GM12891 (cell line): ENCODE results near the gene CBFA2T3.
A peak's percentile ranks its signal among the peaks of the same experiment; 100 is the strongest.

Experiments used
- DNase-seq: peaks from one replicate; pipeline ENCODE4 v3.0.0; 2011; ENCODE audit warnings: low spot score; ENCODE audit not compliant: insufficient read length
- FAIRE-seq: peaks from 2 replicates; lab custom pipeline; 2011; peaks lifted over from hg19 to GRCh38; lab: Jason Lieb, UNC
- PAX5 ChIP-seq: IDR thresholded peaks from 2 replicates; pipeline ENCODE4 v1.6.1; 2011; ENCODE audit warnings: low read length, moderate library complexity, mild to moderate bottlenecking; ENCODE audit not compliant: insufficient read depth, severe bottlenecking
- POLR2A ChIP-seq: IDR thresholded peaks from 2 replicates; pipeline ENCODE4 v1.6.1; 2011; ENCODE audit warnings: low read depth, low read length, control low read depth
- POLR2AphosphoS5 ChIP-seq: IDR thresholded peaks from 2 replicates; pipeline ENCODE4 v1.6.1; 2011; ENCODE audit warnings: low read depth, low read length, control low read depth
- POU2F2 ChIP-seq: IDR thresholded peaks from 2 replicates; pipeline ENCODE4 v1.6.1; 2011; ENCODE audit warnings: low read depth, mild to moderate bottlenecking, control low read depth, low read length, moderate library complexity
- SPI1 ChIP-seq: IDR thresholded peaks from 2 replicates; pipeline ENCODE4 v1.6.1; 2011; ENCODE audit warnings: low read depth, low read length, control low read depth
- TAF1 ChIP-seq: IDR thresholded peaks from 2 replicates; pipeline ENCODE4 v1.6.1; 2011; ENCODE audit warnings: low read depth, low read length, control low read depth

CBFA2T3 gene

DNA sequence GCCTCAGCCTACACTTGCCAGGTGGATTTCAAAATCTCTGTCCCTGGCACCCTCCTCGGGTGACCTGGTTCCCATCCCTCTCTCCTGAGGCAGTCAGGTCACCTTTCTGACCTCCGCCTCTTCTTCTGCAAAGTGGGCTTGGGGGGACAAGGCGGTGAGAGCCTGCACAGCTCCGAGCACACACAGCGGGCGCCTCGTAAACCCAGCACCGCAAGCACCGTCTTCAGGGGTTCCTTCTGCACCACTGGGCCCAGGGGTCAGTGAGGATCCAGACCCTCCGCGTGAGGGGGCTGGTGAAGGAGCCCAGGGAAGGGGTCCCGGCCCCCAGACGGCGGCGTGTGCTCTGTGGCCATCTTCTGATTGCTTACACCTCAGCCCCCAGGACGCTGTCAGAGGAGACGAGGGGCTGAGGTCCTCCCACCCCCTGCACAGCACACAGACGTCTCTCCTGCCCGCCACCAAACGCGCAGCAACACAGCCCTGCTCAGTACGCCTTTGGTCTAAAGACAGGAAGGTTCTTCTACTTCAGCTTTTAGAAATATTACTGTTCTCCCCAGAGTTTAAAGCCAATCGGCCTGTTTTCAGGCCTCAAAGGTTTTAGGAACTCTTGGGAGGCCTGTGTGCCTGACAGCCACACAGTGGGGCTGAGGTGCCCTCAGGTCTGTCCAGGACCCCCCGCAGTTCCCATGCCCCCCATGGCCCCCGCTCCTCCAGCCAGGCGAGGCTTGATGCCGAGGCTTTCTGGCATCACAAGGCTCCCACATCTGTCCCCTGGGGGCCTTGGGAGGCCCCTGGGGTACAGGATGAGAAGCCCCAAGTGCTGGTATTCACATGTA, 2.7 kb downstream of the CBFA2T3 start:
- DNase-seq (no peak), FAIRE-seq (no peak)

DNA sequence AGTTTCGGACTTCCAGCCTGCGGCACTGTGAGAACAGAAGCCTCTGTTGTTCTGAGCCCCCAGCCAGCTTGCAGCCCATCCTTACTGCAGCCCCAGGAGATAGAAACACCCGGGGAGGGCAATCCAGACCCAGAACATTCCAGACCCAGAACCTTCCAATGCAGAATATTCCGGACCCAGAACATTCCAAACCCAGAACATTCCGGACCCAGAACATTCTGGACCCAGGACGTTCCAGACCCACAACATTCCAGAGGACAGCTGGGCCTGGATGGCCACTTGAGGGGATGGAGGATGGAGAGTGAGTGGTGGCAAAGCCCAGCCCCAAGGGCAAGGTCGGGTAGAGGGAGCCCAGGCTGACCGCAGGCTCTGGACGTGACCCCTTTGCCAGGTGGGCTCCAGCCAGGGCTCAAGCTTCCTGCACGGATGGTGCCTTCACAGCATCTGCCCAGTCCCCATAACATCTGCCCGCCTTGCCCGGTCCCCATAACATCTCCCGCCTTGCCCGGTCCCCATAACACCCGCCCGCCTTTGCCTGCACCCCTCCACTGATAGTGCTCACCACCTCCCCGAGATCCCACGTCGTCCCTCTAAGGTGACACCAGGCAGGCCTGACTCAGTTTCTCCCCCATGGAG, 3.5 kb downstream of the CBFA2T3 start:
- no peak for TF ChIP-seq POLR2AphosphoS5
- no peak for TF ChIP-seq TAF1
- FAIRE-seq (no peak), DNase-seq (no peak)

More for the DNA sequence above, 2.7 kb downstream of the CBFA2T3 start:
- TF ChIP-seq POLR2AphosphoS5: no peak
- TF ChIP-seq PAX5: no peak

DNA sequence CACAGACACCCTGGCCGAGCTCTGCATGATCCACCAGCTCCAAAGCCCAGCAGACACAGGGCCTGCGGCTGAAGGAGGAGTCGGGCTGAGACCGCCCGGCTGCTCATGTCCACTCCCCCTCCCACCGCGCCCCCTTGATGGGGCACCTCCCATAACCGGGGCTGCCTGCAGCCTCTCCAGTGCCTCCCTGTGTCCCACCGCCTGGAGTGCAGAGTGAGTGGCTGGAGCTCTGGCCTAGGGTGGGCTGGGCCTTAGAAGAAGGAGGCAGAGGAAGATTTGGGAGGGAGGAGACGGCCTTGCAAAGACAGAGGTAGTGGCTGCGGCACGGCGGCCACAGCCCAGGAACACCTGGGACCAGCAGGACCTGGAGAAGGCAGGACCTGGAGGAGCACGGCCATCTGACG, 4.0 kb downstream of the CBFA2T3 start:
- no peak for DNase-seq
- TF ChIP-seq SPI1 (no peak), PAX5 (no peak), TAF1 (no peak), POLR2AphosphoS5 (no peak), POU2F2 (no peak), POLR2A (no peak; the same call in 1 of the 2 replicates)
- FAIRE-seq: no peak

DNA sequence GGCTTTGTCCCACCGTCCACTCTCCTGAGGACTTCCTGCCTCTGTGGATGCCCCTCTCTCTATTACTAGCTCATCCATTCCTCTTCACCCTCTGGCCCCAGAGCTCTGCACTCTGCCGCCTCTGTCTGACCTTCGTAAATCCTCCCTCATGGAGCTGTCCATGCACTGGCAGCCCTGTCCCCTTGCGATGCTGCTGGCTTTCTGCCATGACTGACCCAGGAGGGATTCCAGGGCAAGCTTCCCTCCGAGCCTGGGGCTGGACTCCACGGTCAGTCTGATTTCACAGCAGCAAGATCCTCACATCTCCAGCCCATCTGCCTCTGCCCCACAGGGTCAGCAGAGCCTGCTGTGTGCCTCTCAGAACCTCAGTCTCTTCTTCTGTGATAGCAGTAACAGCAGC, 4.7 kb downstream of the CBFA2T3 start:
- FAIRE-seq (no peak), DNase-seq (no peak)
- TF ChIP-seq SPI1 (no peak), TAF1 (no peak), POLR2AphosphoS5 (no peak), POLR2A (no peak), PAX5 (no peak), POU2F2 (no peak)

DNA sequence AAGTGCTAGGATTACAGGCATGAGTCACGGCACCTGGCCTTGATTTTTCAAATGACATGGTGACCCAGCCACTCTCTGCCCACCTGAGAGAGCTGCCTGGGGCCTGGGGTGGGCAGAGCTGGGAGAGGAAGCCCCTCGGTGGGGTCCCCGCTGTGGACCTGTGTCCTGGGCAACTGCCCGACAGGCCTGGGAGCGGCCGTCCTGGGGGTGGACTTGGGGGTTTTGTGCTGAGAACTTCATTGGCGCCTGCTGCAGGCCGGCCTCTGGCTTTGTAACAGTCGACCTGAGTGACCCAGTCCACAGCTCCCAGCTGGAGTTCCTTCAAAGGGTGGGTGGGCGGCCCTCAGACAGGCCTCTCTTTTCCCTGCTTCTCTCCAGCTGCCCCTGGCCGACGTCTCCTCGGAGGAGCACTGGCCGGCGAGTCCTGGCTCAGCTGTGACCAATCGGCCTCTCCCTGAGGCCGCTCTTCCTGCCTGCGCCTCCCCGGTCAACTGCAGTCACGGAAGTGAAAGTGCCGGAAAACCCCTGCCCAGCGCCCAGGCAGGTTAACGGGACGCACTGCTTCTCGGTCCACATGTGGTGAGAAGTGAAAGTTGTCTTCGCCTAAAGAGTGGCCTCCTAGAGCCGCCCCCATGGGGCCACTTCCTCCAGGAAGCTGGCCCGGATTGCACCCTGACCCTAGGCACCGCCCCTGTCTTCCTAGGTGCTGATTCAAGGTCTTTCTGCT, 5.5 kb downstream of the CBFA2T3 start:
- FAIRE-seq (peak; percentile 99), DNase-seq (peak; percentile 77)
- TF ChIP-seq POLR2AphosphoS5: peak; percentile 73; the same call in 1 of the 2 replicates
- peak; percentile 91 for TF ChIP-seq SPI1
- TF ChIP-seq TAF1: peak; percentile 69; the same call in 1 of the 2 replicates
- peak; percentile 30 for TF ChIP-seq PAX5
- peak; percentile 56; the same call in 1 of the 2 replicates for TF ChIP-seq POLR2A
- peak; percentile 50 for TF ChIP-seq POU2F2

DNA sequence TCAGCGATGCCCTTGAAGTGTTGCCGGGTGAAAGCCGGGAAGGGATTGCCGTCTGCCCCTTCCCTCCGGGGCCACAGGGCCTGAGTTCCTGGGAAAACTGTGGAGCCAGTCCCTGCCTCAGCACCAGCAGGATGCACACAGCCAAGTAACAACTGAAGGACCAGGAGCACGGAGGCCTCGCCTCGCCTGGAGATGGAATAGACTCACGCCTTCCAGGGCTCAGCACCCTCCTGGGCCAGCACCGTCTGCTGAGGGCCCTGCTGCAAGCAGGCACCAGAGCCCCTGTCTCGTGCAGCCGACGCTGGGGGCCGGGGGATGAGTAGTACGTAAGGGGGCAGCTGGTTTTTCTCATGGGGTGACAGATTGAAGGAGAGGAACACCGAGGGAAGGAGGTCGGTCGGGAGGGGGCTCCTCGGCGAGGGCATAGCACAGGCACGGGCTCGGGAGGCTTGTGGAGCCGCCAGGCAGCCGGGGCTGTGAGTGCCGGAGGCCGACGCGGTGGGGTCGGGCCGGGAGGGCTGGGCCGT, 6.4 kb downstream of the CBFA2T3 start:
- TF ChIP-seq SPI1: no peak
- TF ChIP-seq TAF1: no peak
- TF ChIP-seq POLR2A: no peak
- TF ChIP-seq POU2F2: no peak
- no peak for TF ChIP-seq POLR2AphosphoS5
- TF ChIP-seq PAX5: no peak
- no peak for DNase-seq

DNA sequence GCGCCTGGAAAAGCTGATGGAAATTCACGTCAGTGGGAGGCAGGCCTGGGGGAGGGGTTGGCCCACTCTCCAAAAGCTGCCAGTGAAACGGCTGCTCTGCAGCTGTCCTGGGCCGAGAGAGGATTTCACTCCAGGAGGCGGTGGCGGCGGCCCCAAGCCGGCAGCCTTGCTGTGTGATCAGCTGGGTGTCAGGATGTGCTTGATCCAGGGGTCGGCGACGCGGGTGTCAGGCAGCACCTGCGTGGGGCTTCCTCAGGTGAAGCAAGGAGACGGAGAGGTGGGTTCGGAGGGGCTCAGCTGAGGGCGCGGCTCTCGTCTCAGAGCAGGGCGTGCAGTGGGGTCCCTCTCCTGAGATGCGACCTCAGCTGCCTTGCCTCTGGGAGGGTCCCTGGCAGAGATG, 7.0 kb downstream of the CBFA2T3 start:
- TF ChIP-seq PAX5 (no peak), TAF1 (no peak), SPI1 (no peak), POLR2AphosphoS5 (no peak), POLR2A (no peak), POU2F2 (no peak)
- DNase-seq (no peak), FAIRE-seq (no peak)

More for the DNA sequence above, 6.4 kb downstream of the CBFA2T3 start:
- FAIRE-seq: no peak

DNA sequence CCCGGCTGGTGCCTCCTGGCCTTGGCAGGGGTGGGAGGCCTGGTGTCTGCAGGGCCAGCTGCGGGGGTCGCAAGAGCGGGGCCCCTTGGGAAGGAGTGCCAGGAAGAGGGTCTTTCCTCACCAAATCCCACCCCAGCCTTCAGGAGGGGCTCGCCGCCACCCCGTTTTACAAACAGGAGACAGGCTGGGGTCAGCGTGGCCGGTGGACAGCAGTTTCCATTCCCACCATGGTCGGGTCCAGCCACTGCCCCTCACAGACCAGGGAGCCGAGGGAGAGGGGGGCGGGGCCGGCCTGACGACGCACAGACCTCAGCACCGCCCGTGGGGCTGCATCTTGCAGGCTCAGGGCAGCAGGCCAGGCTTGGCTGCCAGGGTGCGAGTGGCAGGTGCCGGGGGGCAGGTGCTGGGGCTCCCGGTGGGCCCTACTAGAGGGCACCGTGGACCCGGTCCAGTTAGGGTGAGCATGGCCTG, 7.6 kb downstream of the CBFA2T3 start:
- no peak for DNase-seq

DNA sequence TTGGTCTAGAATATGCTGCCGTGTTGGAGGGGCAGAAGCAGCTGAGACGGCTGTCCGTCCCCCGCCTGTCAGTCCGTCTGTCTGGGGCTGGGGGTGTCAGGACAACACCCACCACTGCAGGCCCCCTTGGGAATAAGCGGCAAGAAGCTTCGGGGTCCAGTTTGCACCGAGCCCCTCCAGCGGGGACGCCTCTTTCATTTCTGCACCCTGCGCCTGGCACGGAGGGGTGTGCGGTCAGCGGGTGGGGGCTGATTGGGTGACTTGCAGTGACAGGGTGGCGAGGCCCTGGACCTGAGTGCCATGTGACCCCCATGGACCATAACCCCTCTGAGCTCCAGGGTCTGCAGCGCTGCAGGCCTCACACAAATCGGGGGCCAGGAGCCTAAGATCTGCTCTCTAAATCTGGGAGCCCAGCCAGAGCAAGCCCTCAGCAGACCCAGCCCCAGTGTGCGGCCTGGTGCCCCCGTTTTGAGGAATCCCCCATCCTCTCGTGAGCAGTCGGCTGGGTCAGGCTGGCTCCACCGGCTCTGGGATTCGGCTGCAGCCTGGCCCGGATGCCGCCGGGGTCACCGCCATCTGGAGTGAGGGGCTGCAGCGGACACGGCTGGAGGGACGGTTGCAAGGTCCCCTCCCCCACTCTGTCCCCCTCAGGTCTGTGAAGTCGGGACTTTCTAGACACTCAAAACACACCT, 8.3 kb downstream of the CBFA2T3 start:
- FAIRE-seq: no peak
- DNase-seq: no peak
- TF ChIP-seq SPI1 (no peak), PAX5 (no peak), POLR2AphosphoS5 (no peak), POU2F2 (no peak), POLR2A (no peak), TAF1 (no peak)

More for the DNA sequence above, 7.6 kb downstream of the CBFA2T3 start:
- TF ChIP-seq TAF1: no peak
- no peak for TF ChIP-seq SPI1
- no peak for TF ChIP-seq POU2F2
- TF ChIP-seq PAX5: no peak
- TF ChIP-seq POLR2A: no peak
- TF ChIP-seq POLR2AphosphoS5: no peak
- FAIRE-seq: no peak
